GM23338 (cell line): ENCODE results near the gene EVC2.

Source experiments
- CREB1 ChIP-seq: fragments of 250-450 bp; sonication (Bioruptor Pico); IDR thresholded peaks from 2 replicates; pipeline ENCODE4 v1.5.0; 2020; ENCODE audit warnings: low read depth, mild to moderate bottlenecking, moderate library complexity
- EZH2 ChIP-seq: fragments of 200-600 bp; sonication (generic); IDR thresholded peaks from one replicate; pipeline ENCODE4 v1.8.0; 2017; ENCODE audit warnings: antibody characterized with exemption, mild to moderate bottlenecking, low read depth; ENCODE audit not compliant: unreplicated experiment
- EZH2phosphoT487 ChIP-seq: fragments of 200-600 bp; sonication (generic); IDR thresholded peaks from one replicate; pipeline ENCODE4 v1.8.1; 2018; ENCODE audit warnings: antibody characterized with exemption; ENCODE audit not compliant: unreplicated experiment
- JUNB ChIP-seq: IDR thresholded peaks from one replicate; pipeline ENCODE4 v1.6.1; 2016; ENCODE audit warnings: antibody characterized with exemption; ENCODE audit not compliant: unreplicated experiment
- NANOG ChIP-seq: IDR thresholded peaks from 2 replicates; pipeline ENCODE4 v1.6.1; 2016; ENCODE audit warnings: antibody characterized with exemption, borderline replicate concordance
- POLR2AphosphoS5 ChIP-seq: IDR thresholded peaks from 2 replicates; pipeline ENCODE4 v1.6.1; 2016; ENCODE audit warnings: antibody characterized with exemption, low read depth
- ZNF331 ChIP-seq: fragments of 250-450 bp; sonication (Bioruptor Pico); IDR thresholded peaks from 2 replicates; pipeline ENCODE4 v1.5.0; 2020; ENCODE audit warnings: low read depth, mild to moderate bottlenecking, moderate library complexity
- TF ChIP-seq, protein P1 (sequence below): IDR thresholded peaks from one replicate; pipeline ENCODE4 v1.6.1; 2018; ENCODE audit warnings: antibody characterized with exemption; ENCODE audit not compliant: unreplicated experiment
- TF ChIP-seq, protein P2 (sequence below), 2 experiments: fragments of 200-600 bp in 1 of 2; sonication (generic) in 1 of 2; conservative IDR thresholded peaks; 2 replicates each; pipeline versions ENCODE4 v1.5.1 to v1.6.1; 2016 to 2017; ENCODE audit warnings: antibody characterized with exemption in 2 of 2, low read depth in 2 of 2, mild to moderate bottlenecking in 2 of 2, moderate library complexity in 1 of 2
- TF ChIP-seq, protein P3 (sequence below): fragments of 250-450 bp; sonication (Bioruptor Pico); IDR thresholded peaks from 2 replicates; pipeline ENCODE4 v1.5.0; 2020; ENCODE audit warnings: mild to moderate bottlenecking, moderate library complexity
- TF ChIP-seq, protein P4 (sequence below): IDR thresholded peaks from 2 replicates; pipeline ENCODE4 v1.6.1; 2016; ENCODE audit warnings: antibody characterized with exemption

DNA sequence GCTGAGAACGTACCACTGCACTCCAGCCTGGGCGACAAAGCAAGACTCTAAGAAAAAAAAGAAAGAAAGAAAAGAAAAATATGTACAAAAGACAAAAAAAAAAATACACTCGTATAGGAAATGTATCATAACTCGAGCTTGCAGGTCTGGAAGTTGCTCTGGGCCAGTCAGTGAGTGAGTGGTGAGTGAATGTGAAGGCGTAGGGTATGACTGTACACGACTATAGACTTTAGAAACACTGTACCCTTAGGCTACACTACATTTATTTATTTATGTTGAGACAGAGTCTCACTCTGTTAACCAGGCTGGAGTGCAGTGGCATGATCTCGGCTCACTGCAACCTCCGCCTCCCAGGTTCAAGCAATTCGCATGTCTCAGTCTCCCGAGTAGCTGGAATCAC is 29.4 kb downstream of the EVC2 start:
- TF ChIP-seq, protein P1, sequence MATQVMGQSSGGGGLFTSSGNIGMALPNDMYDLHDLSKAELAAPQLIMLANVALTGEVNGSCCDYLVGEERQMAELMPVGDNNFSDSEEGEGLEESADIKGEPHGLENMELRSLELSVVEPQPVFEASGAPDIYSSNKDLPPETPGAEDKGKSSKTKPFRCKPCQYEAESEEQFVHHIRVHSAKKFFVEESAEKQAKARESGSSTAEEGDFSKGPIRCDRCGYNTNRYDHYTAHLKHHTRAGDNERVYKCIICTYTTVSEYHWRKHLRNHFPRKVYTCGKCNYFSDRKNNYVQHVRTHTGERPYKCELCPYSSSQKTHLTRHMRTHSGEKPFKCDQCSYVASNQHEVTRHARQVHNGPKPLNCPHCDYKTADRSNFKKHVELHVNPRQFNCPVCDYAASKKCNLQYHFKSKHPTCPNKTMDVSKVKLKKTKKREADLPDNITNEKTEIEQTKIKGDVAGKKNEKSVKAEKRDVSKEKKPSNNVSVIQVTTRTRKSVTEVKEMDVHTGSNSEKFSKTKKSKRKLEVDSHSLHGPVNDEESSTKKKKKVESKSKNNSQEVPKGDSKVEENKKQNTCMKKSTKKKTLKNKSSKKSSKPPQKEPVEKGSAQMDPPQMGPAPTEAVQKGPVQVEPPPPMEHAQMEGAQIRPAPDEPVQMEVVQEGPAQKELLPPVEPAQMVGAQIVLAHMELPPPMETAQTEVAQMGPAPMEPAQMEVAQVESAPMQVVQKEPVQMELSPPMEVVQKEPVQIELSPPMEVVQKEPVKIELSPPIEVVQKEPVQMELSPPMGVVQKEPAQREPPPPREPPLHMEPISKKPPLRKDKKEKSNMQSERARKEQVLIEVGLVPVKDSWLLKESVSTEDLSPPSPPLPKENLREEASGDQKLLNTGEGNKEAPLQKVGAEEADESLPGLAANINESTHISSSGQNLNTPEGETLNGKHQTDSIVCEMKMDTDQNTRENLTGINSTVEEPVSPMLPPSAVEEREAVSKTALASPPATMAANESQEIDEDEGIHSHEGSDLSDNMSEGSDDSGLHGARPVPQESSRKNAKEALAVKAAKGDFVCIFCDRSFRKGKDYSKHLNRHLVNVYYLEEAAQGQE, result no peak
- TF ChIP-seq EZH2, result no peak
- TF ChIP-seq, protein P2, sequence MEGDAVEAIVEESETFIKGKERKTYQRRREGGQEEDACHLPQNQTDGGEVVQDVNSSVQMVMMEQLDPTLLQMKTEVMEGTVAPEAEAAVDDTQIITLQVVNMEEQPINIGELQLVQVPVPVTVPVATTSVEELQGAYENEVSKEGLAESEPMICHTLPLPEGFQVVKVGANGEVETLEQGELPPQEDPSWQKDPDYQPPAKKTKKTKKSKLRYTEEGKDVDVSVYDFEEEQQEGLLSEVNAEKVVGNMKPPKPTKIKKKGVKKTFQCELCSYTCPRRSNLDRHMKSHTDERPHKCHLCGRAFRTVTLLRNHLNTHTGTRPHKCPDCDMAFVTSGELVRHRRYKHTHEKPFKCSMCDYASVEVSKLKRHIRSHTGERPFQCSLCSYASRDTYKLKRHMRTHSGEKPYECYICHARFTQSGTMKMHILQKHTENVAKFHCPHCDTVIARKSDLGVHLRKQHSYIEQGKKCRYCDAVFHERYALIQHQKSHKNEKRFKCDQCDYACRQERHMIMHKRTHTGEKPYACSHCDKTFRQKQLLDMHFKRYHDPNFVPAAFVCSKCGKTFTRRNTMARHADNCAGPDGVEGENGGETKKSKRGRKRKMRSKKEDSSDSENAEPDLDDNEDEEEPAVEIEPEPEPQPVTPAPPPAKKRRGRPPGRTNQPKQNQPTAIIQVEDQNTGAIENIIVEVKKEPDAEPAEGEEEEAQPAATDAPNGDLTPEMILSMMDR (conservative IDR thresholded peaks at IDR 0.05; ENCODE audit: low read depth in 2 of 2), result no peak
- no peak for TF ChIP-seq POLR2AphosphoS5
- TF ChIP-seq ZNF331 (CRISPR knock-in tag), result no peak
- TF ChIP-seq, protein P3, sequence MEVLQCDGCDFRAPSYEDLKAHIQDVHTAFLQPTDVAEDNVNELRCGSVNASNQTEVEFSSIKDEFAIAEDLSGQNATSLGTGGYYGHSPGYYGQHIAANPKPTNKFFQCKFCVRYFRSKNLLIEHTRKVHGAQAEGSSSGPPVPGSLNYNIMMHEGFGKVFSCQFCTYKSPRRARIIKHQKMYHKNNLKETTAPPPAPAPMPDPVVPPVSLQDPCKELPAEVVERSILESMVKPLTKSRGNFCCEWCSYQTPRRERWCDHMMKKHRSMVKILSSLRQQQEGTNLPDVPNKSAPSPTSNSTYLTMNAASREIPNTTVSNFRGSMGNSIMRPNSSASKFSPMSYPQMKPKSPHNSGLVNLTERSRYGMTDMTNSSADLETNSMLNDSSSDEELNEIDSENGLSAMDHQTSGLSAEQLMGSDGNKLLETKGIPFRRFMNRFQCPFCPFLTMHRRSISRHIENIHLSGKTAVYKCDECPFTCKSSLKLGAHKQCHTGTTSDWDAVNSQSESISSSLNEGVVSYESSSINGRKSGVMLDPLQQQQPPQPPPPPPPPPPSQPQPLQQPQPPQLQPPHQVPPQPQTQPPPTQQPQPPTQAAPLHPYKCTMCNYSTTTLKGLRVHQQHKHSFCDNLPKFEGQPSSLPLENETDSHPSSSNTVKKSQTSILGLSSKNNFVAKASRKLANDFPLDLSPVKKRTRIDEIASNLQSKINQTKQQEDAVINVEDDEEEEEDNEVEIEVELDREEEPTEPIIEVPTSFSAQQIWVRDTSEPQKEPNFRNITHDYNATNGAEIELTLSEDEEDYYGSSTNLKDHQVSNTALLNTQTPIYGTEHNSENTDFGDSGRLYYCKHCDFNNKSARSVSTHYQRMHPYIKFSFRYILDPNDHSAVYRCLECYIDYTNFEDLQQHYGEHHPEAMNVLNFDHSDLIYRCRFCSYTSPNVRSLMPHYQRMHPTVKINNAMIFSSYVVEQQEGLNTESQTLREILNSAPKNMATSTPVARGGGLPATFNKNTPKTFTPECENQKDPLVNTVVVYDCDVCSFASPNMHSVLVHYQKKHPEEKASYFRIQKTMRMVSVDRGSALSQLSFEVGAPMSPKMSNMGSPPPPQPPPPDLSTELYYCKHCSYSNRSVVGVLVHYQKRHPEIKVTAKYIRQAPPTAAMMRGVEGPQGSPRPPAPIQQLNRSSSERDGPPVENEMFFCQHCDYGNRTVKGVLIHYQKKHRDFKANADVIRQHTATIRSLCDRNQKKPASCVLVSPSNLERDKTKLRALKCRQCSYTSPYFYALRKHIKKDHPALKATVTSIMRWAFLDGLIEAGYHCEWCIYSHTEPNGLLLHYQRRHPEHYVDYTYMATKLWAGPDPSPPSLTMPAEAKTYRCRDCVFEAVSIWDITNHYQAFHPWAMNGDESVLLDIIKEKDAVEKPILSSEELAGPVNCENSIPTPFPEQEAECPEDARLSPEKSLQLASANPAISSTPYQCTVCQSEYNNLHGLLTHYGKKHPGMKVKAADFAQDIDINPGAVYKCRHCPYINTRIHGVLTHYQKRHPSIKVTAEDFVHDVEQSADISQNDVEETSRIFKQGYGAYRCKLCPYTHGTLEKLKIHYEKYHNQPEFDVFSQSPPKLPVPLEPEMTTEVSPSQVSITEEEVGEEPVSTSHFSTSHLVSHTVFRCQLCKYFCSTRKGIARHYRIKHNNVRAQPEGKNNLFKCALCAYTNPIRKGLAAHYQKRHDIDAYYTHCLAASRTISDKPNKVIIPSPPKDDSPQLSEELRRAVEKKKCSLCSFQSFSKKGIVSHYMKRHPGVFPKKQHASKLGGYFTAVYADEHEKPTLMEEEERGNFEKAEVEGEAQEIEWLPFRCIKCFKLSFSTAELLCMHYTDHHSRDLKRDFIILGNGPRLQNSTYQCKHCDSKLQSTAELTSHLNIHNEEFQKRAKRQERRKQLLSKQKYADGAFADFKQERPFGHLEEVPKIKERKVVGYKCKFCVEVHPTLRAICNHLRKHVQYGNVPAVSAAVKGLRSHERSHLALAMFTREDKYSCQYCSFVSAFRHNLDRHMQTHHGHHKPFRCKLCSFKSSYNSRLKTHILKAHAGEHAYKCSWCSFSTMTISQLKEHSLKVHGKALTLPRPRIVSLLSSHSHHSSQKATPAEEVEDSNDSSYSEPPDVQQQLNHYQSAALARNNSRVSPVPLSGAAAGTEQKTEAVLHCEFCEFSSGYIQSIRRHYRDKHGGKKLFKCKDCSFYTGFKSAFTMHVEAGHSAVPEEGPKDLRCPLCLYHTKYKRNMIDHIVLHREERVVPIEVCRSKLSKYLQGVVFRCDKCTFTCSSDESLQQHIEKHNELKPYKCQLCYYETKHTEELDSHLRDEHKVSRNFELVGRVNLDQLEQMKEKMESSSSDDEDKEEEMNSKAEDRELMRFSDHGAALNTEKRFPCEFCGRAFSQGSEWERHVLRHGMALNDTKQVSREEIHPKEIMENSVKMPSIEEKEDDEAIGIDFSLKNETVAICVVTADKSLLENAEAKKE (CRISPR knock-in tag), result no peak
- no peak for TF ChIP-seq CREB1 (CRISPR knock-in tag)
- TF ChIP-seq JUNB, result no peak
- TF ChIP-seq NANOG, result no peak
- TF ChIP-seq EZH2phosphoT487, result no peak
- TF ChIP-seq, protein P4, sequence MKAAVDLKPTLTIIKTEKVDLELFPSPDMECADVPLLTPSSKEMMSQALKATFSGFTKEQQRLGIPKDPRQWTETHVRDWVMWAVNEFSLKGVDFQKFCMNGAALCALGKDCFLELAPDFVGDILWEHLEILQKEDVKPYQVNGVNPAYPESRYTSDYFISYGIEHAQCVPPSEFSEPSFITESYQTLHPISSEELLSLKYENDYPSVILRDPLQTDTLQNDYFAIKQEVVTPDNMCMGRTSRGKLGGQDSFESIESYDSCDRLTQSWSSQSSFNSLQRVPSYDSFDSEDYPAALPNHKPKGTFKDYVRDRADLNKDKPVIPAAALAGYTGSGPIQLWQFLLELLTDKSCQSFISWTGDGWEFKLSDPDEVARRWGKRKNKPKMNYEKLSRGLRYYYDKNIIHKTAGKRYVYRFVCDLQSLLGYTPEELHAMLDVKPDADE, result no peak
